Activated T-cell treated with anti-CD3 and anti-CD28 coated beads, Interleukin-2, amount 50 U/mL, for 24 hours (primary cell): Measurements from ENCODE around the gene ACTL8.

Source experiments
- DNase-seq: peaks from one replicate; pipeline ENCODE4 v3.0.0-alpha.2; 2020
- H3K27ac Mint-ChIP-seq: 2 replicates; pipeline ENCODE4 v1.8.0; 2020; ENCODE audit warnings: mild to moderate bottlenecking, mixed read lengths
- H3K27me3 Mint-ChIP-seq: 2 replicates; pipeline ENCODE4 v1.8.0; 2020; ENCODE audit warnings: mixed read lengths
- H3K36me3 Mint-ChIP-seq: 2 replicates; pipeline ENCODE4 v1.8.0; 2020; ENCODE audit warnings: low read depth, mixed read lengths
- H3K4me1 Mint-ChIP-seq: 2 replicates; pipeline ENCODE4 v1.8.0; 2020; ENCODE audit warnings: low read depth, mixed read lengths
- H3K4me3 Mint-ChIP-seq: 2 replicates; pipeline ENCODE4 v1.8.0; 2020; ENCODE audit warnings: mild to moderate bottlenecking, moderate library complexity, mixed read lengths
- H3K9me3 Mint-ChIP-seq: 2 replicates; pipeline ENCODE4 v1.8.0; 2020; ENCODE audit warnings: mixed read lengths

The ACTL8 gene

GRCh38 chr1:17755120-17755519 lies at the start of gene ACTL8:
TSS of gene ACTL8 (plus strand) at chr1:17755333. CDS start at chr1:17823009, 67,676 bp downstream.
- peaks cover 5% of the 10 kb centered on the region for H3K36me3 Mint-ChIP-seq
- peaks cover 4% of the 10 kb centered on the region for H3K27me3 Mint-ChIP-seq
- H3K27ac Mint-ChIP-seq: no peak within 1 kb of the TSS
- H3K4me1 Mint-ChIP-seq: no peaks in the 10 kb centered on the region
- H3K9me3 Mint-ChIP-seq: peaks cover 45% of the 10 kb centered on the region
- no peak for DNase-seq
- no peak within 1 kb of the TSS for H3K4me3 Mint-ChIP-seq

GRCh38 chr1:17706445-17706844 lies 48.7 kb upstream of the ACTL8 start:
- H3K36me3 Mint-ChIP-seq: no peaks in the 10 kb centered on the region
- no peak overlapping the region for H3K4me3 Mint-ChIP-seq
- no peak overlapping the region for H3K27ac Mint-ChIP-seq
- DNase-seq: no peak
- no peaks in the 10 kb centered on the region for H3K4me1 Mint-ChIP-seq
- H3K27me3 Mint-ChIP-seq: no peaks in the 10 kb centered on the region
- no peaks in the 10 kb centered on the region for H3K9me3 Mint-ChIP-seq

- no peaks in the 10 kb centered on the region for H3K36me3 Mint-ChIP-seq
- H3K4me1 Mint-ChIP-seq: no peaks in the 10 kb centered on the region
- no peaks in the 10 kb centered on the region for H3K9me3 Mint-ChIP-seq
- DNase-seq: no peak
- no peaks in the 10 kb centered on the region for H3K27me3 Mint-ChIP-seq
- H3K27ac Mint-ChIP-seq: no peak overlapping the region
- no peak overlapping the region for H3K4me3 Mint-ChIP-seq
Observed at GRCh38 chr1:17709981-17710380, 45.2 kb upstream of the ACTL8 start.

GRCh38 chr1:17710889-17711576 lies 44.1 kb upstream of the ACTL8 start:
- Mint-ChIP-seq H3K27me3 (peaks cover 4% of the 10 kb centered on the region), H3K4me1 (no peaks in the 10 kb centered on the region), H3K4me3 (no peak overlapping the region), H3K9me3 (no peaks in the 10 kb centered on the region), H3K36me3 (no peaks in the 10 kb centered on the region), H3K27ac (no peak overlapping the region)
- no peak for DNase-seq

- H3K36me3 Mint-ChIP-seq: no peaks in the 10 kb centered on the region
- no peaks in the 10 kb centered on the region for H3K9me3 Mint-ChIP-seq
- DNase-seq: no peak
- H3K4me1 Mint-ChIP-seq: no peaks in the 10 kb centered on the region
- peaks cover 4% of the 10 kb centered on the region for H3K27me3 Mint-ChIP-seq
- H3K27ac Mint-ChIP-seq: no peak overlapping the region
- H3K4me3 Mint-ChIP-seq: no peak overlapping the region
Observed at GRCh38 chr1:17711577-17711910, 43.6 kb upstream of the ACTL8 start.

- peaks cover 4% of the 10 kb centered on the region for H3K27me3 Mint-ChIP-seq
- no peak for DNase-seq
- no peaks in the 10 kb centered on the region for H3K9me3 Mint-ChIP-seq
- no peaks in the 10 kb centered on the region for H3K36me3 Mint-ChIP-seq
- H3K4me3 Mint-ChIP-seq: no peak overlapping the region
- no peak overlapping the region for H3K27ac Mint-ChIP-seq
- no peaks in the 10 kb centered on the region for H3K4me1 Mint-ChIP-seq
Observed at GRCh38 chr1:17711941-17712340, 43.2 kb upstream of the ACTL8 start.

- H3K4me1 Mint-ChIP-seq: no peaks in the 10 kb centered on the region
- no peak overlapping the region for H3K27ac Mint-ChIP-seq
- no peaks in the 10 kb centered on the region for H3K9me3 Mint-ChIP-seq
- H3K36me3 Mint-ChIP-seq: no peaks in the 10 kb centered on the region
- H3K4me3 Mint-ChIP-seq: no peak overlapping the region
- no peak for DNase-seq
- H3K27me3 Mint-ChIP-seq: peaks cover 4% of the 10 kb centered on the region
Observed at GRCh38 chr1:17713993-17714392, 41.1 kb upstream of the ACTL8 start.

GRCh38 chr1:17717594-17718535 lies 37.3 kb upstream of the ACTL8 start:
- Mint-ChIP-seq H3K4me3 (no peak overlapping the region), H3K27me3 (peaks cover 4% of the 10 kb centered on the region), H3K36me3 (no peaks in the 10 kb centered on the region), H3K27ac (no peak overlapping the region), H3K4me1 (no peaks in the 10 kb centered on the region), H3K9me3 (no peaks in the 10 kb centered on the region)
- no peak for DNase-seq

- H3K4me1 Mint-ChIP-seq: no peaks in the 10 kb centered on the region
- H3K4me3 Mint-ChIP-seq: no peak overlapping the region
- H3K9me3 Mint-ChIP-seq: no peaks in the 10 kb centered on the region
- H3K36me3 Mint-ChIP-seq: no peaks in the 10 kb centered on the region
- peaks cover 4% of the 10 kb centered on the region for H3K27me3 Mint-ChIP-seq
- DNase-seq: no peak
- no peak overlapping the region for H3K27ac Mint-ChIP-seq
Observed at GRCh38 chr1:17719874-17720273, 35.3 kb upstream of the ACTL8 start.

- Mint-ChIP-seq H3K27ac (no peak overlapping the region), H3K27me3 (peaks cover 4% of the 10 kb centered on the region), H3K9me3 (no peaks in the 10 kb centered on the region), H3K36me3 (no peaks in the 10 kb centered on the region), H3K4me3 (no peak overlapping the region), H3K4me1 (no peaks in the 10 kb centered on the region)
- DNase-seq: no peak
Observed at GRCh38 chr1:17721444-17721843, 33.7 kb upstream of the ACTL8 start.

- no peak overlapping the region for H3K4me3 Mint-ChIP-seq
- peaks cover 4% of the 10 kb centered on the region for H3K27me3 Mint-ChIP-seq
- DNase-seq: no peak
- no peaks in the 10 kb centered on the region for H3K36me3 Mint-ChIP-seq
- no peaks in the 10 kb centered on the region for H3K4me1 Mint-ChIP-seq
- H3K9me3 Mint-ChIP-seq: no peaks in the 10 kb centered on the region
- H3K27ac Mint-ChIP-seq: no peak overlapping the region
Observed at GRCh38 chr1:17723684-17724083, 31.4 kb upstream of the ACTL8 start.

- Mint-ChIP-seq H3K27me3 (peaks cover 5% of the 10 kb centered on the region), H3K36me3 (no peaks in the 10 kb centered on the region), H3K9me3 (no peaks in the 10 kb centered on the region), H3K4me3 (no peak overlapping the region), H3K4me1 (no peaks in the 10 kb centered on the region), H3K27ac (no peak overlapping the region)
- no peak for DNase-seq
Observed at GRCh38 chr1:17724150-17724549, 31.0 kb upstream of the ACTL8 start.

GRCh38 chr1:17725084-17725719 lies 29.9 kb upstream of the ACTL8 start:
- Mint-ChIP-seq H3K36me3 (no peaks in the 10 kb centered on the region), H3K27me3 (peaks cover 8% of the 10 kb centered on the region), H3K4me3 (no peak overlapping the region), H3K4me1 (no peaks in the 10 kb centered on the region), H3K27ac (no peak overlapping the region), H3K9me3 (no peaks in the 10 kb centered on the region)
- DNase-seq: no peak

GRCh38 chr1:17725811-17726582 lies 29.1 kb upstream of the ACTL8 start:
- no peak overlapping the region for H3K27ac Mint-ChIP-seq
- H3K36me3 Mint-ChIP-seq: no peaks in the 10 kb centered on the region
- H3K4me1 Mint-ChIP-seq: no peaks in the 10 kb centered on the region
- peaks cover 8% of the 10 kb centered on the region for H3K27me3 Mint-ChIP-seq
- DNase-seq: no peak
- H3K4me3 Mint-ChIP-seq: no peak overlapping the region
- no peaks in the 10 kb centered on the region for H3K9me3 Mint-ChIP-seq
